ENCODE data around the gene MROH9. TPM values are rescaled to one million over a fixed set of nuclear protein-coding genes. Genes with fewer than 3 reads are reported as not detected.

The MROH9 gene
- total RNA-seq, 1 donor from 2014 or later, result not detected

GRCh38 chr1:170987424-170987823 lies 52.1 kb downstream of the MROH9 start:
- Mint-ChIP-seq H3K4me3 (ENCODE audit: unreplicated experiment) (no peak overlapping the region), H3K4me1 (ENCODE audit: unreplicated experiment) (no peaks in the 10 kb centered on the region), H3K36me3 (ENCODE audit: unreplicated experiment) (no peaks in the 10 kb centered on the region), H3K27ac (ENCODE audit: unreplicated experiment) (no peak overlapping the region), H3K27me3 (ENCODE audit: unreplicated experiment) (peaks cover 46% of the 10 kb centered on the region), H3K9me3 (ENCODE audit: unreplicated experiment) (no peaks in the 10 kb centered on the region)
- DNase-seq (ENCODE audit: extremely low spot score, unreplicated experiment), result no peak
- TF ChIP-seq CTCF (IDR thresholded peaks at IDR 0.05), result no peak

GRCh38 chr1:170993151-170993550 lies 57.8 kb downstream of the MROH9 start:
- Mint-ChIP-seq H3K9me3 (ENCODE audit: unreplicated experiment) (no peaks in the 10 kb centered on the region), H3K36me3 (ENCODE audit: unreplicated experiment) (no peaks in the 10 kb centered on the region), H3K27me3 (ENCODE audit: unreplicated experiment) (peaks cover 48% of the 10 kb centered on the region), H3K27ac (ENCODE audit: unreplicated experiment) (no peak overlapping the region), H3K4me3 (ENCODE audit: unreplicated experiment) (no peak overlapping the region), H3K4me1 (ENCODE audit: unreplicated experiment) (peaks cover 2% of the 10 kb centered on the region)
- no peak for TF ChIP-seq CTCF (IDR thresholded peaks at IDR 0.05)
- no peak for DNase-seq (ENCODE audit: extremely low spot score, unreplicated experiment)

GRCh38 chr1:170993717-170994116 lies 58.4 kb downstream of the MROH9 start:
- no peak overlapping the region for H3K27ac Mint-ChIP-seq (ENCODE audit: unreplicated experiment)
- peaks cover 50% of the 10 kb centered on the region for H3K27me3 Mint-ChIP-seq (ENCODE audit: unreplicated experiment)
- H3K4me1 Mint-ChIP-seq (ENCODE audit: unreplicated experiment), result peaks cover 2% of the 10 kb centered on the region
- TF ChIP-seq CTCF (IDR thresholded peaks at IDR 0.05), result no peak
- H3K9me3 Mint-ChIP-seq (ENCODE audit: unreplicated experiment), result no peaks in the 10 kb centered on the region
- DNase-seq (ENCODE audit: extremely low spot score, unreplicated experiment), result no peak
- H3K4me3 Mint-ChIP-seq (ENCODE audit: unreplicated experiment), result no peak overlapping the region
- H3K36me3 Mint-ChIP-seq (ENCODE audit: unreplicated experiment), result no peaks in the 10 kb centered on the region

GRCh38 chr1:171014880-171015279 lies 79.5 kb downstream of the MROH9 start:
- H3K4me1 Mint-ChIP-seq (ENCODE audit: unreplicated experiment), result no peaks in the 10 kb centered on the region
- H3K36me3 Mint-ChIP-seq (ENCODE audit: unreplicated experiment), result no peaks in the 10 kb centered on the region
- H3K9me3 Mint-ChIP-seq (ENCODE audit: unreplicated experiment), result no peaks in the 10 kb centered on the region
- peaks cover 40% of the 10 kb centered on the region for H3K27me3 Mint-ChIP-seq (ENCODE audit: unreplicated experiment)
- no peak for DNase-seq (ENCODE audit: extremely low spot score, unreplicated experiment)
- no peak for TF ChIP-seq CTCF (IDR thresholded peaks at IDR 0.05)
- H3K4me3 Mint-ChIP-seq (ENCODE audit: unreplicated experiment), result no peak overlapping the region
- no peak overlapping the region for H3K27ac Mint-ChIP-seq (ENCODE audit: unreplicated experiment)

GRCh38 chr1:171017426-171017825 lies 82.1 kb downstream of the MROH9 start:
- Mint-ChIP-seq H3K36me3 (ENCODE audit: unreplicated experiment) (no peaks in the 10 kb centered on the region), H3K4me3 (ENCODE audit: unreplicated experiment) (no peak overlapping the region), H3K4me1 (ENCODE audit: unreplicated experiment) (no peaks in the 10 kb centered on the region), H3K27ac (ENCODE audit: unreplicated experiment) (no peak overlapping the region), H3K27me3 (ENCODE audit: unreplicated experiment) (peaks cover 48% of the 10 kb centered on the region), H3K9me3 (ENCODE audit: unreplicated experiment) (no peaks in the 10 kb centered on the region)
- no peak for TF ChIP-seq CTCF (IDR thresholded peaks at IDR 0.05)
- no peak for DNase-seq (ENCODE audit: extremely low spot score, unreplicated experiment)

Data from osteocyte (in vitro differentiated cells).